Smooth muscle cell (in vitro differentiated cells): ENCODE results near the gene KRTAP21-3. TPM values are rescaled to one million over a fixed set of nuclear protein-coding genes. Genes with fewer than 3 reads are reported as not detected.

Experiments used
- DNase-seq: peaks from one replicate; lab custom pipeline; 2025; ENCODE audit not compliant: unreplicated experiment; lab: John Stamatoyannopoulos, UW
- H2AFZ ChIP-seq: fragments of 200-600 bp; sonication (generic); 2 replicates; pipeline ENCODE4 v1.6.0; 2016; ENCODE audit warnings: antibody characterized with exemption, low read depth, mild to moderate bottlenecking
- H3F3A ChIP-seq: fragments of 200-600 bp; sonication (generic); 2 replicates; pipeline ENCODE4 v1.6.0; 2017; ENCODE audit warnings: antibody characterized with exemption, low read depth
- H3K27ac ChIP-seq: fragments of 200-600 bp; sonication (generic); 2 replicates; pipeline ENCODE4 v1.5.1; 2016; ENCODE audit warnings: low read depth, mild to moderate bottlenecking
- H3K27me3 ChIP-seq: fragments of 200-600 bp; sonication (generic); 2 replicates; pipeline ENCODE4 v1.6.1; 2016; ENCODE audit warnings: low read depth, mild to moderate bottlenecking
- H3K36me3 ChIP-seq: fragments of 200-600 bp; sonication (generic); 2 replicates; pipeline ENCODE4 v1.5.1; 2016; ENCODE audit warnings: low read depth
- H3K4me1 ChIP-seq: fragments of 200-600 bp; sonication (generic); 2 replicates; pipeline ENCODE4 v1.5.1; 2016; ENCODE audit warnings: low read depth
- H3K4me2 ChIP-seq: fragments of 200-600 bp; sonication (generic); 2 replicates; pipeline ENCODE4 v1.6.0; 2016; ENCODE audit warnings: mild to moderate bottlenecking
- H3K4me3 ChIP-seq: fragments of 200-600 bp; sonication (generic); 2 replicates; pipeline ENCODE4 v1.5.1; 2016; ENCODE audit warnings: mild to moderate bottlenecking
- H3K79me2 ChIP-seq: fragments of 200-600 bp; sonication (generic); 2 replicates; pipeline ENCODE4 v1.6.0; 2016; ENCODE audit warnings: low read depth, mild to moderate bottlenecking
- H3K9ac ChIP-seq: fragments of 200-600 bp; sonication (generic); 2 replicates; pipeline ENCODE4 v1.6.0; 2016; ENCODE audit warnings: low read depth
- H3K9me3 ChIP-seq: fragments of 200-600 bp; sonication (generic); replicated peaks from 2 replicates; pipeline ENCODE4 v1.5.1; 2016; ENCODE audit warnings: low read depth
- H4K20me1 ChIP-seq: fragments of 200-600 bp; sonication (generic); 2 replicates; pipeline ENCODE4 v1.6.0; 2016; ENCODE audit warnings: low read depth
- CTCF ChIP-seq: fragments of 200-600 bp; sonication (generic); IDR thresholded peaks from 2 replicates; pipeline ENCODE4 v1.5.1; 2017; ENCODE audit warnings: borderline replicate concordance, mild to moderate bottlenecking, antibody characterized with exemption; ENCODE audit not compliant: insufficient read depth, poor library complexity, severe bottlenecking
- WGBS: methylation state at CpG from one replicate; pipeline ENCODE4 v1.1.7; 2016; ENCODE audit warnings: low lambda C conversion rate; 5-methylcytosine and 5-hydroxymethylcytosine counted together
- polyA plus RNA-seq: library from polyadenylated mRNA; unstranded; fragments of >200 nt; fragmentation: Nextera tagmentation; extraction: Ambion mirVana; gene quantifications from 2 replicates; pipeline ENCODE4 v1.2.1, GENCODE V29; 2016
- total RNA-seq: library from RNA; depleted of rRNA; stranded (reverse); fragments of >200 nt; gene quantifications from 2 replicates; pipeline ENCODE4 v1.2.3, GENCODE V29; 2014

Gene KRTAP21-3
- total and polyA plus RNA-seq, 2 experiments from 2014 or later = not detected

- Histone ChIP-seq H3K27me3 (no peaks in the 10 kb centered on the region), H2AFZ (no peak overlapping the region), H3K4me2 (no peak overlapping the region), H3K4me3 (no peak overlapping the region), H3F3A (no peaks in the 10 kb centered on the region), H3K4me1 (no peaks in the 10 kb centered on the region), H3K36me3 (no peaks in the 10 kb centered on the region), H4K20me1 (no peaks in the 10 kb centered on the region), H3K79me2 (no peaks in the 10 kb centered on the region), H3K9me3 (no peaks in the 10 kb centered on the region), H3K9ac (no peak overlapping the region), H3K27ac (no peak overlapping the region)
- WGBS = 93% methylated on average over 3 of the region's 3 CpGs
- DNase-seq = no peak
- no peak for TF ChIP-seq CTCF
Measured at GRCh38 chr21:30713766-30714165, 4.8 kb downstream of the KRTAP21-3 start.

- no peaks in the 10 kb centered on the region for H3K9me3 ChIP-seq
- H3K4me3 ChIP-seq = no peak overlapping the region
- no peak overlapping the region for H3K9ac ChIP-seq
- no peaks in the 10 kb centered on the region for H3K4me1 ChIP-seq
- H3K4me2 ChIP-seq = no peak overlapping the region
- no peaks in the 10 kb centered on the region for H3K79me2 ChIP-seq
- 53% methylated on average over 3 of the region's 3 CpGs for WGBS
- H2AFZ ChIP-seq = no peak overlapping the region
- no peaks in the 10 kb centered on the region for H3K36me3 ChIP-seq
- TF ChIP-seq CTCF = no peak
- no peaks in the 10 kb centered on the region for H3F3A ChIP-seq
- H3K27me3 ChIP-seq = no peaks in the 10 kb centered on the region
- DNase-seq = no peak
- H4K20me1 ChIP-seq = no peaks in the 10 kb centered on the region
- no peak overlapping the region for H3K27ac ChIP-seq
Measured at GRCh38 chr21:30710499-30710898, 8.1 kb downstream of the KRTAP21-3 start.

- no peaks in the 10 kb centered on the region for H3F3A ChIP-seq
- no peak overlapping the region for H3K4me3 ChIP-seq
- no peaks in the 10 kb centered on the region for H3K36me3 ChIP-seq
- H4K20me1 ChIP-seq = no peaks in the 10 kb centered on the region
- no peak overlapping the region for H3K4me2 ChIP-seq
- no peak overlapping the region for H2AFZ ChIP-seq
- H3K27ac ChIP-seq = no peak overlapping the region
- H3K9ac ChIP-seq = no peak overlapping the region
- no peaks in the 10 kb centered on the region for H3K27me3 ChIP-seq
- DNase-seq = no peak
- H3K4me1 ChIP-seq = no peaks in the 10 kb centered on the region
- H3K9me3 ChIP-seq = no peaks in the 10 kb centered on the region
- TF ChIP-seq CTCF = no peak
- no peaks in the 10 kb centered on the region for H3K79me2 ChIP-seq
Measured at GRCh38 chr21:30707409-30707808, 11.2 kb downstream of the KRTAP21-3 start.

- H3K36me3 ChIP-seq = no peaks in the 10 kb centered on the region
- no peak overlapping the region for H3K27ac ChIP-seq
- H3K4me1 ChIP-seq = no peaks in the 10 kb centered on the region
- no peak for TF ChIP-seq CTCF
- H3K9me3 ChIP-seq = no peaks in the 10 kb centered on the region
- no peaks in the 10 kb centered on the region for H3K79me2 ChIP-seq
- H3K9ac ChIP-seq = no peak overlapping the region
- no peak for DNase-seq
- no peak overlapping the region for H3K4me3 ChIP-seq
- no peaks in the 10 kb centered on the region for H4K20me1 ChIP-seq
- WGBS = 83% methylated on average over 1 of the region's 1 CpG
- no peaks in the 10 kb centered on the region for H3F3A ChIP-seq
- no peaks in the 10 kb centered on the region for H3K27me3 ChIP-seq
- H2AFZ ChIP-seq = no peak overlapping the region
- no peak overlapping the region for H3K4me2 ChIP-seq
Measured at GRCh38 chr21:30695956-30696355, 22.6 kb downstream of the KRTAP21-3 start.
